Measurements from ENCODE around the gene GPR27.

GRCh38 chr3:71732637-71733036 is 21.0 kb upstream of the GPR27 start:
- TF ChIP-seq POLR2A (IDR thresholded peaks at IDR 0.05) (no peak), POLR2AphosphoS5 (IDR thresholded peaks at IDR 0.05) (no peak)

Data from prostate gland (tissue), 1 donor.